Erythroblast (primary cell): ENCODE measurements around the gene ITGB1.

Source experiments
- GATA1 ChIP-seq: IDR thresholded peaks from 2 replicates; pipeline ENCODE4 v1.6.1; 2011; ENCODE audit warnings: low read depth, mild to moderate bottlenecking, control low read depth, low read length, moderate library complexity
- POLR2A ChIP-seq: IDR thresholded peaks from 2 replicates; pipeline ENCODE4 v1.6.1; 2011; ENCODE audit warnings: mild to moderate bottlenecking, low read length

- TF ChIP-seq POLR2A (no peak), GATA1 (no peak)
Observed at GRCh38 chr10:32954545-32955298, 3.3 kb downstream of the ITGB1 start.
